Measurements from ENCODE around the gene MTHFD1L. TPM values are rescaled to one million over a fixed set of nuclear protein-coding genes. Genes with fewer than 3 reads are reported as not detected.
"Not testable (repeated sequence)": the region's sequence is repeated elsewhere in the genome, so short reads cannot be mapped to it uniquely, and the experiment has no call there.

Gene MTHFD1L
- total and polyA plus RNA-seq, 2 of the 8 experiments (the other 6 are each of a cell fraction or from before 2014, with no cell fraction given): 29.2 to 105 TPM

- H3K9ac ChIP-seq (replicated peaks in 1 of 4; ENCODE audit: extremely low read depth in 1 of 4, low read depth in 3 of 4, low read length in 3 of 4); POLR2A ChIA-PET (ENCODE audit: partially characterized antibody): not testable (repeated sequence)
These were observed 261.8 kb downstream of the MTHFD1L start for GRCh38 chr6:151127133-151127798.

More at GRCh38 chr6:151127133-151127798, 261.8 kb downstream of the MTHFD1L start:
- H3K4me1 ChIP-seq (replicated peaks in 1 of 4; ENCODE audit: control insufficient read depth in 3 of 4, insufficient read depth in 4 of 4, low read length in 3 of 4); H3K79me1 ChIP-seq (ENCODE audit: low read depth, low read length); H3K4ac ChIP-seq (replicated peaks; ENCODE audit: insufficient read length, low read depth, low read length); H4K8ac ChIP-seq (ENCODE audit: extremely low read depth, insufficient read depth, low read length); H2BK5ac ChIP-seq (ENCODE audit: low read depth, low read length); H3K4me2 ChIP-seq (ENCODE audit: insufficient read depth in 1 of 2, low read depth in 2 of 2, low read length in 2 of 2); H3K4me3 ChIP-seq (ENCODE audit: extremely low read depth in 1 of 4, insufficient read depth in 2 of 4, low read depth in 3 of 4, low read length in 4 of 4); H3K23me2 ChIP-seq (ENCODE audit: low read depth, low read length); H4K91ac ChIP-seq (replicated peaks; ENCODE audit: insufficient read length, low read length); DNase-seq (ENCODE audit: low read depth in 1 of 2, low spot score in 2 of 2); H3K79me2 ChIP-seq (ENCODE audit: control insufficient read depth in 1 of 2, insufficient read depth in 2 of 2, low read length in 2 of 2); H2BK15ac ChIP-seq (ENCODE audit: low read length); FAIRE-seq; H3K14ac ChIP-seq (ENCODE audit: insufficient read length); H2AFZ ChIP-seq (ENCODE audit: low read length); H4K5ac ChIP-seq (ENCODE audit: insufficient read length, low read depth, low read length); H3K27me3 ChIP-seq (replicated peaks in 1 of 4; ENCODE audit: control insufficient read depth in 3 of 4, extremely low read depth in 1 of 4, insufficient read depth in 3 of 4, low read length in 3 of 4); H3K18ac ChIP-seq (ENCODE audit: extremely low read depth, low read length); H3K36me3 ChIP-seq (ENCODE audit: control insufficient read depth in 2 of 4, insufficient read depth in 4 of 4, low read length in 3 of 4); H2BK20ac ChIP-seq (ENCODE audit: low read length); H3K9me3 ChIP-seq (ENCODE audit: insufficient read depth in 2 of 2, low read depth in 1 of 2, low read length in 1 of 2); H3K56ac ChIP-seq (replicated peaks; ENCODE audit: insufficient read length, low read depth, low read length); H3K23ac ChIP-seq (ENCODE audit: insufficient read length); H4K20me1 ChIP-seq (replicated peaks in 1 of 2; ENCODE audit: control insufficient read depth in 1 of 2, insufficient read depth in 2 of 2, low read length in 2 of 2); H2BK120ac ChIP-seq (replicated peaks; ENCODE audit: low read depth, low read length); H3K27ac ChIP-seq (ENCODE audit: low read depth, low read length); H2AK5ac ChIP-seq (ENCODE audit: low read depth, low read length); CTCF ChIA-PET (ENCODE audit: partially characterized antibody): not testable (repeated sequence)
- H2BK12ac ChIP-seq (ENCODE audit: low read depth, low read length): 0 out of 2 replicates have a peak overlapping the region, but pooled peaks have one; percentile 17
- WGBS, 2 experiments (ENCODE audit: extremely low coverage in 1 of 2, insufficient coverage in 1 of 2, insufficient read length in 1 of 2, insufficient replicate concordance in 2 of 2, low coverage in 1 of 2, low lambda C conversion rate in 2 of 2, missing lambda C conversion rate in 1 of 2): 92% methylated on average over 5 of the region's 5 CpGs; no CpG with 5 or more reads in 1 of the 2 experiments

Data from H1 (cell line).